Hematopoietic multipotent progenitor cell treated with erythropoietin and hydrocortisone succinate and interleukin-3 and kit ligand, for 17 days (in vitro differentiated cells): ENCODE results near the gene DCT.

Source experiments
- DNase-seq: peaks from one replicate; pipeline ENCODE4 v3.0.0-alpha.2; 2015; ENCODE audit warnings: low spot score

Gene DCT

DNA sequence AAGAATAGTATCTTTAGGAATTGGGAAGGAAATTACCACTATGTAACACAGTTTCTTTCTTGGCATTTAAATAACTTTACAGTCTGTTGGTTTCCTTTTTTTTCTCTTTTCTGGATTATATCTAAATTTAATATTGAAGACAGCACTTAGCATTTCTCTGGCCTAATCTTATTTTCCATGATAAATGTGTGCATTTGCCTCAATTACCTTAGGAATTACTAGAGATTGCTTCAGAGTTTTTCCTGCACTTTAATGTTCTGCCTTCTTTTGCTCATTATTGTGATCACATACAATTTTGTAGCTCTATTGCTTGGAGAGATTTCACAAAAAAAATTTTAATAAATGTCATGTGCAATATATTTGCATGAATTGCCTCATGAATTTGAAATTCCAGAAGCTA, 25.1 kb downstream of the DCT start:
- DNase-seq, result no peak

GRCh38 chr13:94444826-94445225, 34.7 kb downstream of the DCT start:
- DNase-seq, result no peak

GRCh38 chr13:94435604-94436226, 43.8 kb downstream of the DCT start:
- peak; percentile 26 for DNase-seq

GRCh38 chr13:94433055-94433961, 46.2 kb downstream of the DCT start:
- no peak for DNase-seq

DNA sequence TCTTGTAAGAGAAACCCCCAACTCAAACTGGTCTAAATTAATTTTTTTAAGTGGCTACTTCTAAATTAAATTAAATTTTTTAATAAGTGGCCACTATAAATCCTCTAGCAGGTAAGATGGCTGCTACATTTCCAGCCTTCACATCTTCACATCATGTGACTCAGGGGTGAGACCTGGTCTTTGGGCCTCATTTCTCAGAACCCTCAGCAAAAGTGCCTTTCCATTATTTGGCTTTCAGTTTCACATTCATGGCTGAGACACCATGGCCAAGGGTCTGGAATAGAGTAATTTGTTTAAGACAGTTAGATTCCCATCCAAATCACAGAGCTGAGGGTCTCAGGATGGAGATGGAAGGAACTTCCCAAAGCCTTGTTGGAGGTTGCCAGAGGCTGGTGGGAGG, 47.5 kb downstream of the DCT start:
- DNase-seq, result no peak

GRCh38 chr13:94431574-94431973, 47.9 kb downstream of the DCT start:
- no peak for DNase-seq

DNA sequence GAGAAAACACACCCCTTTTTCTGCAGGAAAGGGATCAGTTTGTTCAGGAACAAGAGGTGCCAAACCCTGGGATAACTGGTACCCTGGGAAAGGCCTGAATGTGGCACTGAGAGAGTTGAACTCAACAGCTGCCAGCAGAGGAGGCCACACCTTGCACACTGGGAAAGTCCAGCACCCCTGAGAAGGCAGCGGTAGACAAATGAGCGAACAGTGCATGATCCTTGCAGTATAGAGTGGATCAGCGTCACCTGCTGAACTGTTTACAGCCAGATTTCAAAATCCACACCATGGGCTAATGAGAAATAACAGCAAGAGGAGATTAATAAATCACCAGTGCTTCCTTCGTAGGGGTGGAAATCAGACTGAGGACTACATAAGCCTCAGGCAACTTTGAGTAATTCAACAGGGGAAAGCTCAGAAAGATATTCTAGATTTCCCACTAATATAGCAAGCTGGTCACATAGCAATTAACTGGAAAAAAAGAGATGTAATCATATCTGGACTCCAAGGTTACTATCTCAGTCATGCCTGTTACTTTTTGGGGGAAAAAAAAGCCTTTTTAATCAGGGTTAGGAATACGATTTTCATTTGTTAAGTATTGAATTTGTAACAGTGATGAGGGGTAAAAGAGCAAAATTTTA, 52.0 kb downstream of the DCT start:
- DNase-seq, result no peak

DNA sequence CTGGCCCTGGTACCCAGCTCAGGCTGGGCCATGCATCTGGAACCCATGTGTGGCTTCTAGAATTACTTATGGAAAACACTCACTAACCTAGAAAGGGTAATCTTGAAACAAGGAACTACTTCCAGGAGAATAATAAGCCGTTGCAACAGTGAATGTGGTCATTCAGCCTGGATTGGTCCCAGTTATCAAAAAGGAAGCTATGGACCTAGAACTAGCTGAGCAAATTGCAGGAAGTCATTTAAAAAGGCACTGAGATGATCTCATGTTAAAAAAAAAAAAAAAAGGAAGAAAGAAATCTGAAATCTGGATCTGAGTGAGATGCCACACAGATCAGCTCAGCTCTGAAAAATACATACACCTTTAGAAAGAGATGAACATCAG, 59.6 kb downstream of the DCT start:
- DNase-seq, result no peak

- DNase-seq, result no peak
Measured at GRCh38 chr13:94419304-94419924, 60.1 kb downstream of the DCT start.

- no peak for DNase-seq
Measured at GRCh38 chr13:94417294-94417693, 62.2 kb downstream of the DCT start.

GRCh38 chr13:94416454-94417080, 62.9 kb downstream of the DCT start:
- DNase-seq, result no peak

- no peak for DNase-seq
Measured at GRCh38 chr13:94415500-94416237, 63.8 kb downstream of the DCT start.

- no peak for DNase-seq
Measured at GRCh38 chr13:94414708-94415107, 64.8 kb downstream of the DCT start.

- no peak for DNase-seq
Measured at GRCh38 chr13:94414141-94414540, 65.3 kb downstream of the DCT start.

- no peak for DNase-seq
Measured at GRCh38 chr13:94413598-94413944, 65.9 kb downstream of the DCT start.

- DNase-seq, result no peak
Measured at GRCh38 chr13:94412870-94413597, 66.4 kb downstream of the DCT start.

- DNase-seq, result no peak
Measured at GRCh38 chr13:94411747-94412146, 67.7 kb downstream of the DCT start.

GRCh38 chr13:94408314-94409036, 71.0 kb downstream of the DCT start:
- no peak for DNase-seq

- DNase-seq, result no peak
Measured at GRCh38 chr13:94400874-94401273, 78.6 kb downstream of the DCT start.

GRCh38 chr13:94399812-94400211, 79.7 kb downstream of the DCT start:
- DNase-seq, result no peak
